Immature natural killer cell (primary cell): Measurements from ENCODE around the gene FREM3. TPM values are rescaled to one million over a fixed set of nuclear protein-coding genes. Genes with fewer than 3 reads are reported as not detected.
A peak's percentile ranks its signal among the peaks of the same experiment; 100 is the strongest.
"Not testable (repeated sequence)": the region's sequence is repeated elsewhere in the genome, so short reads cannot be mapped to it uniquely, and the experiment has no call there.

Experiments
- DNase-seq, 3 donors: peaks; one replicate each; pipeline ENCODE4 v3.0.0; 2022; ENCODE audit warnings: mixed read lengths in 1 of 3
- H3K27ac Mint-ChIP-seq, 6 donors: one replicate each; pipeline ENCODE4 v1.8.0; 2020; ENCODE audit warnings: mixed read lengths in 6 of 6, mild to moderate bottlenecking in 5 of 6, inconsistent platforms in 4 of 6, moderate library complexity in 3 of 6
- H3K27me3 Mint-ChIP-seq, 3 donors: one replicate each; pipeline ENCODE4 v1.8.0; 2020 to 2021; ENCODE audit warnings: low read depth in 3 of 3, mild to moderate bottlenecking in 3 of 3, mixed read lengths in 3 of 3, moderate library complexity in 3 of 3, inconsistent platforms in 1 of 3
- H3K36me3 Mint-ChIP-seq, 3 donors: one replicate each; pipeline ENCODE4 v1.8.0; 2020; ENCODE audit warnings: mixed read lengths in 3 of 3, inconsistent platforms in 2 of 3, mild to moderate bottlenecking in 2 of 3
- H3K4me1 Mint-ChIP-seq, 2 donors: one replicate each; pipeline ENCODE4 v1.8.0; 2020; ENCODE audit warnings: inconsistent platforms in 2 of 2, mild to moderate bottlenecking in 2 of 2, mixed read lengths in 2 of 2, moderate library complexity in 1 of 2
- H3K4me3 Mint-ChIP-seq, 5 donors: one replicate each; pipeline ENCODE4 v1.8.0; 2020; ENCODE audit warnings: mild to moderate bottlenecking in 5 of 5, mixed read lengths in 5 of 5, inconsistent platforms in 3 of 5, moderate library complexity in 3 of 5
- H3K9me3 Mint-ChIP-seq, 6 donors: one replicate each; pipeline ENCODE4 v1.8.0; 2020; ENCODE audit warnings: mild to moderate bottlenecking in 6 of 6, mixed read lengths in 6 of 6, inconsistent platforms in 4 of 6, moderate library complexity in 3 of 6
- polyA plus RNA-seq, 3 donors: library from polyadenylated mRNA; unstranded; fragments of 300-500 nt; fragmentation: Illumina TruSeq; gene quantifications; one replicate each; pipeline ENCODE4 v1.2.3, GENCODE V29; 2021

FREM3 gene
- polyA plus RNA-seq, 3 donors from 2014 or later: not detected

GRCh38 chr4:143701365-143701764 lies 890 bp upstream of the FREM3 start:
- no peak overlapping the region for H3K27ac Mint-ChIP-seq
- DNase-seq: no peak

DNA sequence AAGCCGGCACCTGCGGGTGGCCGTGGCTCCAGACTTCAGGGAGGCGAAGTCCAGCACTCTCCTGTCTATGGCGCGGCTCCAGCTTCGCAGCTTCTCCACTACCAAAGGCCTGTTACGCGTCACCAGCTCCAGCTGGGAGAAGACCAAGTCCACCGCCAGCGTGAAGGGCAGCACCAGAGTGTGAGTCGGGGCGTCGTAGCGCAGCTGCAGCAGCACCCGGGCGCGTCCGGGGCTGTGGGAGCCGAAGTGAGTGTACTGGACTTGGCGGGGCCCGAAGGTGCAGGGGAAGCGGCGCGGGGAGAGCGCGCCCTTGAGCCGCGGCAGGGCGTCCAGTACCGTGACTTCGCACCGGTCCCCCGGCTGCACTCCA lies 444 bp downstream of the FREM3 start:
- H3K4me1 Mint-ChIP-seq: peaks cover 4 to 7% of the 10 kb centered on the region in 2 donors
- no peak for DNase-seq
- H3K27me3 Mint-ChIP-seq: peaks cover 0 to 19% (median 7%) of the 10 kb centered on the region in 3 donors
- no peak overlapping the region for H3K27ac Mint-ChIP-seq
- no peak overlapping the region for H3K4me3 Mint-ChIP-seq
- peaks cover 3 to 40% (median 9%) of the 10 kb centered on the region in 6 donors for H3K9me3 Mint-ChIP-seq
- peaks cover 0 to 7% (median 3%) of the 10 kb centered on the region in 3 donors for H3K36me3 Mint-ChIP-seq

More at GRCh38 chr4:143701365-143701764, 890 bp upstream of the FREM3 start:
- H3K27me3 Mint-ChIP-seq: peaks cover 0 to 19% (median 7%) of the 10 kb centered on the region in 3 donors
- peaks cover 0 to 3% (median 0%) of the 10 kb centered on the region in 3 donors for H3K36me3 Mint-ChIP-seq
- peak overlapping the region; percentile 43 to 48 (median 45) for H3K4me3 Mint-ChIP-seq
- H3K9me3 Mint-ChIP-seq: peaks cover 0 to 29% (median 9%) of the 10 kb centered on the region in 6 donors
- peaks cover 4 to 7% of the 10 kb centered on the region in 2 donors for H3K4me1 Mint-ChIP-seq

DNA sequence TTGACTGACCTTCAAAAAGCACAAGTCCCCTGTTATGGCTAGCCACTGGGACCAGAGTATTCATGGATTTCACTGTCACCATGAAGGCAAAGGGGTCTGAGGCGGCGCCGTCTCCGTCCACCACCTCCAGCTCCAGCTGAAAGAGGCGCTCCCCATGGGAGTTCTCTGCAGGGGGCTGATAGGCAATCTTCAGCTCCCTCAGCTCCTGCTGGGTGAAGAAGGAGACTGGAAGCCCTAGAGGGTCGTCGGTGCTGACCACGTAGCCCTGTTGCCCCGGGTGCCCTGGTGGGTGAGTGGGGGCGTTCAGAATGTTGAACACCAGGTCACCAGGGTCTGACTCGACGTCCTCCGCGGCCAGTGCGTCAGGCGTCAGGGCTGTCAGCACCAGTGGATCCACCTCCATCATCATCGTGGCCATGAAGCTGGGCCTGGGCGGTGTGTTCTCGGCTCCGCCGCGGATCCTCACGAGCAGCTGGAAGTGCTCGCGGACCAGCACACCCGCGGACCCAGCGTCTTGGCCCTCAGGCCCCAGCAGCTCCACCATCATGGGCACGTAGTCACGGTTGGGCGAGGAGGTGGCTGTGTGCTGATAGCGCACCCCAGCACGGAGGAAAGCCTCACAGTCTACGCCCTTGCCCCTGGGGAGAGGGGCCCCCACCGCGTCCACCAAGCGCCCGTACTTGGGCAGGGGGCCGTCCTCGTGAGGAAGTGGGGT lies 987 bp downstream of the FREM3 start:
- Mint-ChIP-seq H3K27ac (no peak overlapping the region), H3K9me3 (peaks cover 3 to 40% (median 9%) of the 10 kb centered on the region in 6 donors), H3K4me1 (peaks cover 4 to 7% of the 10 kb centered on the region in 2 donors), H3K36me3 (peaks cover 0 to 7% (median 3%) of the 10 kb centered on the region in 3 donors), H3K27me3 (peaks cover 0 to 19% (median 7%) of the 10 kb centered on the region in 3 donors), H3K4me3 (no peak overlapping the region)
- no peak for DNase-seq

DNA sequence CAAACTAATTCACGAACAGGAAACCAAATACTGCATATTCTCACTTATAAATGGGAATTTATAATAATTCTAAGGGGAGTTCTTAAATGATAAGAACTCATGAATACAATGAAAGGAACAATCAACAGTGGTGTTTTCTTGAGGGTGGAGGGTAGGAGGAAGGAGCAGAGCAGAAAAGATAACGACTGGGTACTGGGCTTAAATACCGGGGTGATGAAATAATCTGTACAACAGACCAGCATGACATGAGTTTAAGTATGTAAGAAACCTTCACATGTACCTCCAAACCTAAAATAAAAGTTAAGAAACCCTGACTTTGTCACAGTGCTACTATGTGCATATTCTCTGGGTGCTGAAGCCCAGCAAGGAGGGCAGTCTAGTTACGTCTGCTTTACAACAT lies 6.6 kb downstream of the FREM3 start:
- H3K27me3 Mint-ChIP-seq: peaks cover 0 to 9% (median 0%) of the 10 kb centered on the region in 3 donors
- H3K36me3 Mint-ChIP-seq: peaks cover 0 to 7% (median 3%) of the 10 kb centered on the region in 3 donors
- no peaks in the 10 kb centered on the region for H3K4me1 Mint-ChIP-seq
- peaks cover 0 to 37% (median 7%) of the 10 kb centered on the region in 6 donors for H3K9me3 Mint-ChIP-seq
- no peak for DNase-seq
- no peak overlapping the region for H3K4me3 Mint-ChIP-seq
- H3K27ac Mint-ChIP-seq: no peak overlapping the region

DNA sequence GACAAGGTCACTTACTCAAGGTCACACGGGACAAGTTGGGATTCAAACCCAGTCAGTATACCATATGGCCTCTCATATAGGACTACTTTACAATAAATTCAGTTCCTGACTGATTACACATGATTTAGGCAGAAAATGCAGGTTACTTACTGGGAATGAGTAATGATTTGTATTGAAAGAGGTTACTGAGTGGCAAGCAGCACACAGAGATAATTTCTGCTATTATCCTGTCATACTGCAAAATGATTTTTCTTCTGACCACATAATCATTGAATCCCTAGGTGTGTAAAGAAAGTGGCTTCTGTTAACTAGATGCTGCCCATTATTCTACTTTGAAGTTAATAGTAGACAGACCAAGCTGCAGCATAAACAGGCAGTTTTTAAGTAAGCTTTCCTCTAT lies 8.2 kb downstream of the FREM3 start:
- no peak for DNase-seq
- Mint-ChIP-seq H3K9me3 (peaks cover 0 to 41% (median 2%) of the 10 kb centered on the region in 6 donors), H3K27me3 (no peaks in the 10 kb centered on the region), H3K4me1 (no peaks in the 10 kb centered on the region), H3K27ac (no peak overlapping the region), H3K4me3 (no peak overlapping the region), H3K36me3 (peaks cover 0 to 7% (median 3%) of the 10 kb centered on the region in 3 donors)

- peaks cover 5 to 7% (median 7%) of the 10 kb centered on the region in 3 donors for H3K36me3 Mint-ChIP-seq
- no peak overlapping the region for H3K4me3 Mint-ChIP-seq
- no peak for DNase-seq
- peaks cover 0 to 3% (median 2%) of the 10 kb centered on the region in 3 donors for H3K27me3 Mint-ChIP-seq
- no peaks in the 10 kb centered on the region for H3K4me1 Mint-ChIP-seq
- H3K9me3 Mint-ChIP-seq: peaks cover 14 to 36% (median 16%) of the 10 kb centered on the region in 6 donors
- no peak overlapping the region for H3K27ac Mint-ChIP-seq
Measured at GRCh38 chr4:143679434-143679833, 21.0 kb downstream of the FREM3 start.

- not testable (repeated sequence) for H3K4me1 Mint-ChIP-seq, H3K27me3 Mint-ChIP-seq, H3K4me3 Mint-ChIP-seq, H3K27ac Mint-ChIP-seq, DNase-seq, H3K36me3 Mint-ChIP-seq
- H3K9me3 Mint-ChIP-seq: peaks cover 0 to 28% (median 12%) of the 10 kb centered on the region in 6 donors
Measured at GRCh38 chr4:143673629-143674028, 26.8 kb downstream of the FREM3 start.

- DNase-seq: no peak
- H3K27me3 Mint-ChIP-seq: peaks cover 0 to 3% (median 0%) of the 10 kb centered on the region in 3 donors
- no peak overlapping the region for H3K27ac Mint-ChIP-seq
- no peaks in the 10 kb centered on the region for H3K4me1 Mint-ChIP-seq
- H3K9me3 Mint-ChIP-seq: peaks cover 0 to 17% (median 8%) of the 10 kb centered on the region in 6 donors
- H3K36me3 Mint-ChIP-seq: peaks cover 0 to 2% (median 0%) of the 10 kb centered on the region in 3 donors
- H3K4me3 Mint-ChIP-seq: no peak overlapping the region
Measured at GRCh38 chr4:143668930-143669552, 31.4 kb downstream of the FREM3 start.

DNA sequence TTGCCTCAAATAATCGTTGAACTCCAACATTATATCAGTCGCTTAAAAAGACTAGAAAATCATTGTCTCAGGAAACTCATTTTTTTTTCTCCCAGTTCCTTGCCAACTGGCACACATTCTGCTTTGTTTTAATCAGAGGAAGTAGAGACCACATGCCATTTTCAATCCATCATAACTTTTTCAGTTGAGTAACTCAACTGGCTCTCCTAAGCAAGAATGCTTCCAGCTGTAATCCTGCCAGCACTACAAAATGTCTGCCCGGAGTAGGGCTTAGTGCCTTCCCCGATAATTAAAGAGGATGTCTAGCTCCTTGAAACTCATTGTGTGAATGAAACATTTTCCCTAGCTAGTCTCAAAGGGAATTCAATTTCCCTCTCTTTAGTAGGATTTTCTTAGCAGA lies 33.0 kb downstream of the FREM3 start:
- Mint-ChIP-seq H3K4me1 (no peaks in the 10 kb centered on the region), H3K36me3 (peaks cover 0 to 2% (median 0%) of the 10 kb centered on the region in 3 donors), H3K9me3 (peaks cover 2 to 25% (median 9%) of the 10 kb centered on the region in 6 donors), H3K4me3 (no peak overlapping the region), H3K27ac (no peak overlapping the region), H3K27me3 (peaks cover 0 to 4% (median 2%) of the 10 kb centered on the region in 3 donors)
- DNase-seq: no peak

- Mint-ChIP-seq H3K27me3 (peaks cover 0 to 3% (median 2%) of the 10 kb centered on the region in 3 donors), H3K27ac (no peak overlapping the region), H3K36me3 (no peaks in the 10 kb centered on the region), H3K4me3 (no peak overlapping the region), H3K9me3 (peaks cover 4 to 18% (median 9%) of the 10 kb centered on the region in 6 donors), H3K4me1 (no peaks in the 10 kb centered on the region)
- no peak for DNase-seq
Measured at GRCh38 chr4:143658336-143658735, 42.1 kb downstream of the FREM3 start.

DNA sequence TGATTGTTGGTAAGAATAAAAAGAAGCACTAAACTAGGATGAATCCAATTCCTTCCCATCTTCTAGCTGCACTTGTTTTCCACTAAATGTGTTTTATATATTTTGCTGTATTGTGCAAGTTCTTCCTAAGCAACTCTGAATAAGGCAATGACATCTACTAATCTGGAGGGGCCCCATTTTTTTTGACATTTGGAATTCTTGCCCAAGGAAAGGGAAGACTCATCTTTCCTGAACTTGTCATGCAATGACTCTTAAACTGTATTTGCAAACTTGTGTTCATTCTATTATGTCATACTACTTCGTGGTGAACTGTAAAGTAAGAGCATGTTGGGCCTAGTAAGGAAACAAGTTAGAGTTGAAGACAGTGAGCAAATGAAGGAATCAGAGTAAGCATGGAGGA lies 45.9 kb downstream of the FREM3 start:
- Mint-ChIP-seq H3K9me3 (peaks cover 0 to 7% (median 4%) of the 10 kb centered on the region in 6 donors), H3K36me3 (no peaks in the 10 kb centered on the region), H3K27me3 (no peaks in the 10 kb centered on the region), H3K4me1 (no peaks in the 10 kb centered on the region), H3K4me3 (no peak overlapping the region), H3K27ac (no peak overlapping the region)
- no peak for DNase-seq

DNA sequence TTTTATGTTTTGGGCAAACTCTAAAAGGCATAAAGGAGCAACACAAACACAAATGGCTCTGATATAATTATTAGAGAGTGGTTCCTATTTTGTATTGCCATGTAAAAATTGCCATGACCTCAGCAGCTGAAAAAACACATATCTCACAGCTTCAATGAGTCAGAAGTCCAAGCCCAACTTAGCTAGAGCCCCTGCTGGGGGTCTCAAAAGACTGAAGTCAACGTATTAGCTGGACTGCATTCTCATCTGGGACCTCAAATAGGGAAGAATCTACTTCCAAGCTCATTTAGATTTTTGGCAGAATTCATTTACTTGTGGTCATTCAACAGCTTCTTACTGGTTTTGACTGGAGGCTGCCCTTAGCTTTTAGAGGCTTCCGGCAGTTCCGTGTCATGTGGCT lies 47.4 kb downstream of the FREM3 start:
- no peak overlapping the region for H3K27ac Mint-ChIP-seq
- H3K36me3 Mint-ChIP-seq: peaks cover 0 to 6% (median 3%) of the 10 kb centered on the region in 3 donors
- H3K9me3 Mint-ChIP-seq: peaks cover 0 to 9% (median 5%) of the 10 kb centered on the region in 6 donors
- H3K4me3 Mint-ChIP-seq: no peak overlapping the region
- H3K27me3 Mint-ChIP-seq: no peaks in the 10 kb centered on the region
- DNase-seq: no peak
- no peaks in the 10 kb centered on the region for H3K4me1 Mint-ChIP-seq

GRCh38 chr4:143643399-143643798 lies 57.1 kb downstream of the FREM3 start:
- Mint-ChIP-seq H3K4me1 (no peaks in the 10 kb centered on the region), H3K4me3 (no peak overlapping the region), H3K9me3 (peaks cover 8 to 23% (median 11%) of the 10 kb centered on the region in 6 donors), H3K36me3 (peaks cover 5 to 14% (median 9%) of the 10 kb centered on the region in 3 donors), H3K27ac (no peak overlapping the region), H3K27me3 (peaks cover 0 to 2% (median 1%) of the 10 kb centered on the region in 3 donors)
- no peak for DNase-seq

- Mint-ChIP-seq H3K4me1 (no peaks in the 10 kb centered on the region), H3K27me3 (peaks cover 0 to 4% (median 1%) of the 10 kb centered on the region in 3 donors), H3K9me3 (peaks cover 5 to 19% (median 9%) of the 10 kb centered on the region in 6 donors), H3K4me3 (no peak overlapping the region), H3K36me3 (peaks cover 5 to 10% (median 9%) of the 10 kb centered on the region in 3 donors), H3K27ac (no peak overlapping the region)
- no peak for DNase-seq
Measured at GRCh38 chr4:143642611-143643010, 57.9 kb downstream of the FREM3 start.
